Measurements from ENCODE around the gene EXOC6.

The EXOC6 gene

GRCh38 chr10:93071177-93071472 lies 222.8 kb downstream of the EXOC6 start:
- Histone ChIP-seq H3K9ac (ENCODE audit: low read depth, low read length, poor library complexity, severe bottlenecking) (no peak overlapping the region), H3K9me2 (replicated peaks; ENCODE audit: low read depth, low read length) (no peaks in the 10 kb centered on the region), H3K4me3 (ENCODE audit: low read length, poor library complexity, severe bottlenecking) (no peak overlapping the region), H3K4me1 (ENCODE audit: insufficient read depth, low read length, poor library complexity, severe bottlenecking) (peaks cover 13% of the 10 kb centered on the region), H3K9me3 (ENCODE audit: insufficient read depth, low read depth, low read length) (no peaks in the 10 kb centered on the region), H3K36me3 (ENCODE audit: insufficient read depth, low read length) (no peaks in the 10 kb centered on the region), H3K27me3 (ENCODE audit: insufficient read depth, low read length, poor library complexity, severe bottlenecking) (no peaks in the 10 kb centered on the region), H3K79me2 (ENCODE audit: insufficient read depth, low read length) (no peaks in the 10 kb centered on the region), H2AFZ (ENCODE audit: low read length) (no peak overlapping the region), H3K4me2 (ENCODE audit: low read depth, low read length, poor library complexity, severe bottlenecking) (no peak overlapping the region), H3F3A (ENCODE audit: low read depth) (no peaks in the 10 kb centered on the region), H4K20me1 (ENCODE audit: insufficient read depth, low read length, poor library complexity, severe bottlenecking) (no peaks in the 10 kb centered on the region)
- no peak for TF ChIP-seq CTCF (conservative IDR thresholded peaks at IDR 0.05; ENCODE audit: low read length)
- no peak for TF ChIP-seq EZH2phosphoT487 (IDR thresholded peaks at IDR 0.05; ENCODE audit: borderline replicate concordance)

DNA sequence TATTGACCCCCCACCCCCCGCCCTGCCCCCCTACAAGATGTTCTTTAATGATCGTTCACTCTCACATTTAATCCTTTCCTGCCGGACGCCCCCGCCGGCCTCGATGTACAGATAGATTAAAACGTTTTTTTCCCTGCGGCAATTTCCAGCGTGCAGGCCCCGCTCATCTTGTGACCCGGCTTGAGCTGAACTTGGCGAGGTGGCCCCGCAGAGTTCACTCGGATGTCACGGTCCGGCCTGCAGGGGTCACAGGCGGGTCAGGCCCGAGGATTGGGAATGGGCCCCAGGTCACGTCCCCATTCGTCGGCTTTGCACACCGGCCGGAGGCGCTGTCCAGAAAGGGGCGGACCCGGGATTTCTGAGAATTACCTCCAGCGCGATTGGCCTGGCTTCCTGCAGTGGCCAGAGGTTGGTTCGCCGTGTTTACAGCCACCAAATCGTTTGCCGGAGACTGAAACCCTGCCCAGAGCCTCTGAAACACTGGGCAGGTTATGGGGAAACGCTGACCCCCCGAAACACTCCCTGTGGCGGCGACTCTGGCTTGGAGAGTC lies 223.4 kb downstream of the EXOC6 start:
- Histone ChIP-seq H3F3A (ENCODE audit: low read depth) (no peaks in the 10 kb centered on the region), H3K9ac (ENCODE audit: low read depth, low read length, poor library complexity, severe bottlenecking) (no peak overlapping the region), H2AFZ (ENCODE audit: low read length) (no peak overlapping the region), H3K4me2 (ENCODE audit: low read depth, low read length, poor library complexity, severe bottlenecking) (no peak overlapping the region), H3K4me3 (ENCODE audit: low read length, poor library complexity, severe bottlenecking) (no peak overlapping the region), H3K9me2 (replicated peaks; ENCODE audit: low read depth, low read length) (no peaks in the 10 kb centered on the region), H4K20me1 (ENCODE audit: insufficient read depth, low read length, poor library complexity, severe bottlenecking) (no peaks in the 10 kb centered on the region), H3K79me2 (ENCODE audit: insufficient read depth, low read length) (no peaks in the 10 kb centered on the region), H3K36me3 (ENCODE audit: insufficient read depth, low read length) (no peaks in the 10 kb centered on the region), H3K9me3 (ENCODE audit: insufficient read depth, low read depth, low read length) (no peaks in the 10 kb centered on the region), H3K4me1 (ENCODE audit: insufficient read depth, low read length, poor library complexity, severe bottlenecking) (peaks cover 13% of the 10 kb centered on the region), H3K27me3 (ENCODE audit: insufficient read depth, low read length, poor library complexity, severe bottlenecking) (no peaks in the 10 kb centered on the region)
- TF ChIP-seq EZH2phosphoT487 (IDR thresholded peaks at IDR 0.05; ENCODE audit: borderline replicate concordance): no peak
- no peak for TF ChIP-seq CTCF (conservative IDR thresholded peaks at IDR 0.05; ENCODE audit: low read length)

GRCh38 chr10:93072225-93072712 lies 223.9 kb downstream of the EXOC6 start:
- Histone ChIP-seq H3K4me3 (ENCODE audit: low read length, poor library complexity, severe bottlenecking) (no peak overlapping the region), H3K79me2 (ENCODE audit: insufficient read depth, low read length) (no peaks in the 10 kb centered on the region), H3K4me2 (ENCODE audit: low read depth, low read length, poor library complexity, severe bottlenecking) (no peak overlapping the region), H3K36me3 (ENCODE audit: insufficient read depth, low read length) (no peaks in the 10 kb centered on the region), H3K9me2 (replicated peaks; ENCODE audit: low read depth, low read length) (no peaks in the 10 kb centered on the region), H3F3A (ENCODE audit: low read depth) (no peaks in the 10 kb centered on the region), H3K27me3 (ENCODE audit: insufficient read depth, low read length, poor library complexity, severe bottlenecking) (no peaks in the 10 kb centered on the region), H3K9me3 (ENCODE audit: insufficient read depth, low read depth, low read length) (no peaks in the 10 kb centered on the region), H3K4me1 (ENCODE audit: insufficient read depth, low read length, poor library complexity, severe bottlenecking) (peaks cover 13% of the 10 kb centered on the region), H3K9ac (ENCODE audit: low read depth, low read length, poor library complexity, severe bottlenecking) (no peak overlapping the region), H2AFZ (ENCODE audit: low read length) (no peak overlapping the region), H4K20me1 (ENCODE audit: insufficient read depth, low read length, poor library complexity, severe bottlenecking) (no peaks in the 10 kb centered on the region)
- TF ChIP-seq CTCF (conservative IDR thresholded peaks at IDR 0.05; ENCODE audit: low read length): no peak
- TF ChIP-seq EZH2phosphoT487 (IDR thresholded peaks at IDR 0.05; ENCODE audit: borderline replicate concordance): no peak

All from Loucy (cell line).